ENCODE measurements around the gene CACNA2D1. TPM values are rescaled to one million over a fixed set of nuclear protein-coding genes. Genes with fewer than 3 reads are reported as not detected.

Gene CACNA2D1
- total and polyA plus RNA-seq, 7 donors = 0.23 to 115 (median 59.7) TPM

GRCh38 chr7:82364671-82365070 lies 78.9 kb downstream of the CACNA2D1 start:
- intact Hi-C loops (cut with DNase I) = no loop called here
- H3K27me3 ChIP-seq = no peaks in the 10 kb centered on the region
- TF ChIP-seq, protein P1, sequence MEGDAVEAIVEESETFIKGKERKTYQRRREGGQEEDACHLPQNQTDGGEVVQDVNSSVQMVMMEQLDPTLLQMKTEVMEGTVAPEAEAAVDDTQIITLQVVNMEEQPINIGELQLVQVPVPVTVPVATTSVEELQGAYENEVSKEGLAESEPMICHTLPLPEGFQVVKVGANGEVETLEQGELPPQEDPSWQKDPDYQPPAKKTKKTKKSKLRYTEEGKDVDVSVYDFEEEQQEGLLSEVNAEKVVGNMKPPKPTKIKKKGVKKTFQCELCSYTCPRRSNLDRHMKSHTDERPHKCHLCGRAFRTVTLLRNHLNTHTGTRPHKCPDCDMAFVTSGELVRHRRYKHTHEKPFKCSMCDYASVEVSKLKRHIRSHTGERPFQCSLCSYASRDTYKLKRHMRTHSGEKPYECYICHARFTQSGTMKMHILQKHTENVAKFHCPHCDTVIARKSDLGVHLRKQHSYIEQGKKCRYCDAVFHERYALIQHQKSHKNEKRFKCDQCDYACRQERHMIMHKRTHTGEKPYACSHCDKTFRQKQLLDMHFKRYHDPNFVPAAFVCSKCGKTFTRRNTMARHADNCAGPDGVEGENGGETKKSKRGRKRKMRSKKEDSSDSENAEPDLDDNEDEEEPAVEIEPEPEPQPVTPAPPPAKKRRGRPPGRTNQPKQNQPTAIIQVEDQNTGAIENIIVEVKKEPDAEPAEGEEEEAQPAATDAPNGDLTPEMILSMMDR (IDR thresholded peaks at IDR 0.05) = no peak
- TF ChIP-seq POLR2AphosphoS5 (IDR thresholded peaks at IDR 0.05) (no peak), EP300 (IDR thresholded peaks at IDR 0.05) (no peak), POLR2A (IDR thresholded peaks at IDR 0.05) (no peak)
- 95 to 98% methylated on average over 2 of the region's 2 CpGs for WGBS, 2 donors
- no peak overlapping the region for H3K27ac ChIP-seq
- H3K4me3 ChIP-seq = no peak overlapping the region
- DNase-seq = no peak
- peaks cover 0 to 31% (median 3%) of the 10 kb centered on the region in 4 donors for H3K4me1 ChIP-seq
- H3K9me3 ChIP-seq = no peaks in the 10 kb centered on the region
- no peaks in the 10 kb centered on the region for H3K36me3 ChIP-seq

DNA sequence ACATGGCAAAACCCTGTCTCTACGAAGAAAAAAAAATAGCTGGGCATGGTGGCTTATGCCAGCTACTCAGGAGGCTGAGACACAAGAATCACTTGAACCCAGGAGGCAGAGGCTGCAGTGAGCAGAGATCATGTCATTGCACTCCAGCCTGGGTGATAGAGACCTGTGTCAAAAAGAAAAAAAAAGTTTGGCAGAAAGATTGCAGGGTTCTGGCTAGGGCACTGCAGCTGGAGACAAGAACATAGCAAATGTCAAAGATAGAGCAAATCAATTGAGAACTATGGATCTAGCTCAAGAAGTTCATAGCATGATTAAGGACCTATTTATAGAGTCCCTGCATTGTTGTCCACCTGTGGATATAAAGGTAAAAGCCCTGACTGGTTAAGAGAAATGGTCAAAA lies 79.5 kb downstream of the CACNA2D1 start:
- no peaks in the 10 kb centered on the region for H3K36me3 ChIP-seq
- H3K27ac ChIP-seq = no peak overlapping the region
- no peak overlapping the region for H3K4me3 ChIP-seq
- intact Hi-C loops (cut with DNase I) = no loop called here
- no peaks in the 10 kb centered on the region for H3K27me3 ChIP-seq
- H3K4me1 ChIP-seq = peaks cover 0 to 31% (median 3%) of the 10 kb centered on the region in 4 donors
- no peak for TF ChIP-seq POLR2A (IDR thresholded peaks at IDR 0.05)
- TF ChIP-seq POLR2AphosphoS5 (IDR thresholded peaks at IDR 0.05) = no peak
- TF ChIP-seq EP300 (IDR thresholded peaks at IDR 0.05) = no peak
- 74 to 83% methylated on average over 1 of the region's 1 CpG for WGBS, 2 donors
- DNase-seq = no peak
- H3K9me3 ChIP-seq = no peaks in the 10 kb centered on the region

DNA sequence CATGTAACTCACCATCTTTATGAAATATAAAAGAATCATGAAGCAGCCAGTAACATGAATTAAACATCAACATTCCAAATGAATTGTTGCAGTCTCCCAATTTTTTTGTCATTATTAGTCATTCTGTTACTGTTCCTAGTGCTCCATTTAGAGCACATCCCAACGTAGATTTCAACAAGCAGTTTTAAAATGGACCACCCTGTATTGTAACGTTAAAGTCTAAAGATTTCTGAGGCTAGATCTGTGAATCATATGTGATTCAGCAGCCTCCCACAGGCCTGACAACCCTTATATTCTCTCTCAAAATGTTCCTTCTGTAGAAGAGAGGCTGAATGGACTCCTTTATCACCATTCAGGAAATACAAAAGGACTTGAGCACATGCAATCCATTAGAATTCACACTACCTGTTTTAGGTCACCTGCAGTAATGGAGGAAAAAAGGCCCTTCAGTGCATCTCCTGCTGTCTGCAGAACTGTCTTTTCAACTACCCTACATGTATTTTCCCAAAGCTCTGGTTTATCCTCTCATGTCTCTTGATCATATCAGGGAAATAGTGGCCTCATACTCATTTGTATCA lies 81.4 kb downstream of the CACNA2D1 start:
- intact Hi-C loops (cut with DNase I) = no loop called here
- 68 to 73% methylated on average over 2 of the region's 2 CpGs for WGBS, 2 donors
- Histone ChIP-seq H3K36me3 (no peaks in the 10 kb centered on the region), H3K27me3 (no peaks in the 10 kb centered on the region), H3K4me3 (no peak overlapping the region), H3K27ac (no peak overlapping the region), H3K9me3 (no peaks in the 10 kb centered on the region), H3K4me1 (peaks cover 0 to 27% (median 6%) of the 10 kb centered on the region in 4 donors)
- TF ChIP-seq EP300 (IDR thresholded peaks at IDR 0.05) = no peak
- no peak for TF ChIP-seq POLR2A (IDR thresholded peaks at IDR 0.05)
- TF ChIP-seq, protein P1 (IDR thresholded peaks at IDR 0.05) = no peak
- TF ChIP-seq POLR2AphosphoS5 (IDR thresholded peaks at IDR 0.05) = no peak
- DNase-seq = no peak

DNA sequence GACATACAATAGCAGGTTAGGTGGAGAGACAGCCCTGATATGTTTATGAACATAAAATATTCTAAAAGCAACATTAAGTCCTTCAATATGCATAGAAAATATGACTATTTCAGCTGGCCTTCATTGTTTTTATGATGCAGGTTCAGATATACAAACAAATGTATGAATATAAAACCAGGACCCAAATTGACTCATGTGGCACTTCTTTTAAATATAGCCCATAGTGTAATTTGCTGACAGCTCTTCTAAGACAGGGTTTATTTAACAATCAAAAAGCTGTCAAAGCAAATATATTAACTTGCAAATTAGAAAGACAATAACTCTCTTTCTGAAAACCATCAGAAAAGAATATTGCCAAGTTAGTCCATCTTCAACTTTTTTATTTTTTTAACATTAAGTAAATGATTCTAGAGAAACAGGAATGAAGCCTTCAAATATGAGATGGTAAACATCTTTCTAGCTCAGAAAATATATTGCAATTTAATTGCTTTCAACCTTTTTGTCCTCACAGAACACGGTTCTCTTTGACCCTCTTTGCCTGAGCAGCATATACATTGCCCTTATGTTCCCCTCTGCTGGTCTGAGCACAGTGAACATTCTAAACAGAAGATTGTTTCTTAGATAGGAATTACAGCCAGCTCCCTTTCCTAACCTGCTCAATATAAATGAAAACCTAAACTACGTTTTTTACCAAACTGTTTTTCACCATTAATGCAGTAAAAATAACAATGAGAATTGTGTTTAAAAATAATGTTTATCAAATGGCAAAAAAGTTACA lies 82.8 kb downstream of the CACNA2D1 start:
- H3K27ac ChIP-seq = no peak overlapping the region
- H3K4me3 ChIP-seq = no peak overlapping the region
- no peaks in the 10 kb centered on the region for H3K9me3 ChIP-seq
- no peak for DNase-seq
- whole genome bisulfite sequencing, 2 donors = 11 to 33% methylated on average over 2 of the region's 2 CpGs
- H3K4me1 ChIP-seq = peaks cover 0 to 27% (median 6%) of the 10 kb centered on the region in 4 donors
- H3K27me3 ChIP-seq = no peaks in the 10 kb centered on the region
- no peak for TF ChIP-seq EP300 (IDR thresholded peaks at IDR 0.05)
- TF ChIP-seq, protein P1 (IDR thresholded peaks at IDR 0.05) = no peak
- TF ChIP-seq POLR2AphosphoS5 (IDR thresholded peaks at IDR 0.05) = no peak
- no peak for TF ChIP-seq POLR2A (IDR thresholded peaks at IDR 0.05)
- no peaks in the 10 kb centered on the region for H3K36me3 ChIP-seq
- intact Hi-C loops (cut with DNase I) = no loop called here

- no peaks in the 10 kb centered on the region for H3K36me3 ChIP-seq
- H3K9me3 ChIP-seq = no peaks in the 10 kb centered on the region
- H3K4me3 ChIP-seq = no peak overlapping the region
- intact Hi-C loops (cut with DNase I) = no loop called here
- 80 to 84% methylated on average over 3 of the region's 3 CpGs for WGBS, 2 donors
- no peaks in the 10 kb centered on the region for H3K27me3 ChIP-seq
- TF ChIP-seq, protein P1 (IDR thresholded peaks at IDR 0.05) = no peak
- no peak for TF ChIP-seq POLR2AphosphoS5 (IDR thresholded peaks at IDR 0.05)
- no peak for TF ChIP-seq EP300 (IDR thresholded peaks at IDR 0.05)
- H3K4me1 ChIP-seq = peaks cover 0 to 31% (median 8%) of the 10 kb centered on the region in 4 donors
- no peak overlapping the region for H3K27ac ChIP-seq
- DNase-seq = no peak
Observed at GRCh38 chr7:82359426-82359825, 84.2 kb downstream of the CACNA2D1 start.
